Stimulated activated CD4-positive, alpha-beta T cell treated with anti-CD3 and anti-CD28 coated beads, Interleukin-2, amount 100 ng/mL, for 24 hours (primary cell): ENCODE data around the gene RASGRP2.
A peak's percentile ranks its signal among the peaks of the same experiment; 100 is the strongest.

Source experiments
- DNase-seq, 2 donors: peaks; one replicate each; pipeline ENCODE4 v3.0.0-alpha.2; 2020

Gene RASGRP2

GRCh38 chr11:64743591-64744543 lies at the start of gene RASGRP2:
RASGRP2 (minus strand) TSS chr11:64744142; CDS start chr11:64742866, 1,276 bp downstream.
- peak; percentile 82 to 83 for DNase-seq

- DNase-seq = no peak
Measured at GRCh38 chr11:64792482-64792881, 48.5 kb upstream of the RASGRP2 start.

DNA sequence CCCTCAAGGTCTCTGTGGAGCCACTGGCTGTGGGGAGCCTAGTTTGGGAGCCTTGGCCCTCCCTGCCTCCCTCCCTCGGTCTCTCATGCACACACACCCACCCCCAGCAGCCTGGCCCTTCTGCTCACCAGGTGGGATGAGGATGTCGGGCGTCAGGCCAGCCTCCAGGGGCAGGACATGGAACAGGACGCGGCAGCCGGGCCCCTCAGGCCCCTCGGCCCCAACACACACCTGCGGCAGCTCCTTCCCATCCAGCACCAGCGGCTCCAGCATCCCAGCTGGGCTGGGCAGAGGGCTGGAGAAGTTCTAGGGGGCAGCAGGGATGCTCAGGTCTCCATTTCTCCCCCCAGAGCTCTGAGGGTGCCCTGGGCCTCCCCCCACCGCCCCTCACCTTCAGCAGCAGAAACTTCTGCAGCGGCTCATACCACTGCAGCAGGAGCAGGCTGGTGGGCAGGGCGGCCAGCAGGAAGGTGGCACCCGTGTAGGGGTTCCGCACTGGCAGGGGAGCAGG lies 47.9 kb upstream of the RASGRP2 start:
- no peak for DNase-seq

DNA sequence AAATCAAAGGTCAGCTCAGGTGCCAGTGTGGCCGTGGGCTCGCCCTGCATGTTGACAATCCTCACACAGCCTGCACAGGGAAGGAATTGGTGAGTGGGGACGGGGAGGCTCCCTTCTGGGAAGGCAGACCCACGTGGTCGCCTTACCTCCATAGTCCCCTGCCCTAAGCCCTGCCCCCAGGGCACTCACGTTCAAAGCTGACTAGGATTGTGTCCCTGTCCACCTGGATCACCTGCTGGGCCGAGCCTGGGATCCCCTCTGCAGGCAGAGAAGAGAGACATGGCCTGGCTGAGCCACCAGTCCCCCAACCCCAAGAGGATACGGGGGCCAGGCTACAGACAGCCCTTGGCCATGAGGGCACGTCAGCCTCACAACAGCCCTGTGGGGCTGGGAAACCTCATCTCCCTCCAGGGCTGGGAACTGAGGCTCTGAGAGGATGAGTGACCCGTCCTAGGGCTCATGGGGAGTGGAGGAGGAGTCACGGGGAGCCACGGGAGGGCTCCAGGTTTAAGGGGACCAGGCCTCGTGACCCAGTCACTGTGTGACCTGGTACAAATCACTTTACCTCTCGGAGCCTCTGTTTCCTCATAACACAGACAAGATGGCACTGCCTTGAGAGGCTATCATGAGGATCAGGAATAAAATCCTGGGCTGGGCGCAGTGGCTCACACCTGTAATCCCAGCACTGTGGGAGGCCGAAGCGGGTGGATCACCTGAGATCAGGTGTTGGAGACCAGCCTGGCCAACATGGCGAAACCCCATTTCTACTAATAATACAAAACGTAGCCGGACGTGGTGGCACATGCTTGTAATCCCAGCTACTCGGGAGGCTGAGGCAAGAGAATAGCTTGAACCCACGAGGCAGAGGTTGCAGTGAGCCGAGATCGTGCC lies 46.5 kb upstream of the RASGRP2 start:
- DNase-seq = no peak

DNA sequence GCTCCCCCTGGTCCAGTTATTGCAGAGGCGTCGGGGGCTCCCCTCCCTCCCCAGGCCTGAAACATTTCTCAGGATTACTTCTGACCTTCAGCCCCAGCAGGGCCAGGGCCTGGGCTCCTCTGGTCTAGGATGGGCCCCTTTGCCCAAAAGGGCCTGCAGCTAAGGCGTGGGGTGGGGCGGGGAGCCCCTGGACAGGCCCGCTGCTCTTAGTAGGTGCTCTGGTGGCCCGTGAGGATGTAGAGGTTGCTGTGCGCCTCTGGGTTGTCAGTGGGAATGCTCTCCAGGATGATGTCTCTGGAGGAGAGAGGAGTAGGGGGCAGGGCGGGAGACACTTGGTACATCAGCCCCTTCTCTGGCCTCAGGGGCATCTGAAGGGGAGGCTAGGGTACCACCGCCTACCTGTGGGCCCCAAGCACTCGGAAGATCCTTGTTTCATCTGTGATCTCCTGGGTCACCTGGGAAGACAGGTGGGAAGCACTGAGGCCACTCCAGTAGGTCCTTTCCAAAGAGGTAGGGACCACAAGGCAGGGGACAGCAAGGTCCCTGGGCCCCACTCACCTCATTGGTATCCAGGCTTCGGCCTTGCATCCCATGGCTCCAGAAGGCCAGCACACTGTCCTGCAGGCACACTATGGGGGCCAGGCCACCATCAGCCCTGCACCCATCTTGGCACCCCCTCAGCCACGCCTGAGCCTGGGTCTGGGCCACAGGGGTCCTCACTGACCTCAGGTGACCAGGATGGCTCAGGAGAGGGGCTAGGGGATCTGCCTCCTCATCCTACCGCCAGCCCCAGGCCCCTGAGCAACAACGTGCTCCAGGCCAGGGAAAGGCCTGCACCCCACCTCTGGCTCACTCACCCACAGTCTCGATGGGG lies 45.6 kb upstream of the RASGRP2 start:
- no peak for DNase-seq

DNA sequence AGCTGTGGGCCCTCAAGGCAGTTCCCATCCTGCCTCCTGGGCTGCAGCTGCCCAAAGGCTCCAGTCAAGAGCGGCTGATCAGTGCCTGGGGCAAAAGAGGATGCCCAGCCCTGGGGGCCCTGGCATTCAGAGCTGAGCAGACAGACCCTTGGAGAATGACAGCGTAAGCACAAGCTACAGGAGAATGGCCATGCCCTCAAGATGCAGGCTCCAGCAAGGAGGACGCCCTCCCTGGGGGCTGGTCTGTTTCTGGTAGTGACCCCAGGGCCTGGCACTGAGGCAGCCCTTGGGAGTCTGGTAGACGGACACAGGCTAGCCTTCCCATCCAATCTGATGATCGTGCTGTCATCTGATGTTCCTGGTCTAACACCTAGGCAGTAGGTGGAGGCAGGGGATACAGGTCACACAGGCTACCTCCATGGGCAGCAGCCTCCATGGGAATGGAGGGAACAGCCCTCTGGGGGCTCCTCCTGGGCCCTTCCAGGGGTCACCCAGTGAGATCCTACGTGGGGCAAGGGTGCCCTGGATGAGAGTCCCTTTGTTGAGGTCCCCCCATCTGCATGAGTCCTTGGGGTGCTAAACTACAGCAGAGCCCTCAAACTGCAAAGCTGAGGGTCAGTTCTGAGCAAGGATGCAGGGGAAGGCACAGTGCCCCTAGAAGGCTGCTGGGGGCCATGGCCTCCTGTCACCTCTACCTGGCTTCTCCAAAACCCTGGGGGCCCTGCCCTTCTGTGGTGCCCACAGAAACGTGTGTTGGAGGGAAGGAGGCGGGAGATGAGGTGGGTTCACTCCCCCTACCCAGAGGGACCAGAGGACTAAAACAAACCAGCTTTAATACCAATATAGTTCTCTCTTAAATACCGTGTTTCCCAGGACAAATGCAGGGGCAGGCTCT lies 44.6 kb upstream of the RASGRP2 start:
- DNase-seq = no peak

DNA sequence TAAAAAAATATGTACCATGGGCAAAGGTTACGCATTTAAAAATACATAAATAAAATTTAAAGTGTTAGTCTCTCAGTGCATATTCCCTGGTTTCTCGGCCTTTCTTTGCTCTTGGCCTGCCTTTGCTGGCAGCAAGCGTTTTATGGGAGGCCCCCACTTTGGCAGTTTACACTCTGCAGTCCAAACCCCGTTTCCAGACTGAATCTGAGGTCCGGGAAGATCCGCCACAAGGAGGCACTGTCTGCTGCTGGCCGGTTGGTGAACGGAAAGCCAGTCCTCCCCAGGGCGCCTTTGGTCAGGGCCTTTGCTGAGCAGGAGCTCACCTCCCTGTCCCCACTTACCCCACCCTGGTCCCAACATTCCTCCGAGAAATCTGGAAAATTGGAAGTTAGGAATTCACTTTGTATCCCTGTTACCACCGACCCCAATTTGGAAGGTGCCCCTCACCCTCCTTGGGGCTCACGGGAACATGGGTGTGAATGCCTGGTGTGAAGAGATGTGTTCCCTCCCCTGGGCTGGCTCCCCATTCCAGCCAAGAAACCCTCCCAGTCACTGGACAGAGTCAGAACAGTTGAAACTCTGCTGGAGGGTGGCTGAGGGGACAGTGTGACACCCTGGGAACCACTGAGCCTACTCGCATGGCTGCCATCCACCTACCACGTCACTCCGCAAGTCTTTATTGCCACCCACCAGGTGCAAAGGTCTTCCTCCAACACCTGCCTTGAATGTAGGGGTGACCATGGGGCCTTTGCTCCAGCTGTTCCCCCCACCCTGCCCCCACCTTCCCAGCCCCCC lies 43.8 kb upstream of the RASGRP2 start:
- DNase-seq = peak; percentile 67 to 68

DNA sequence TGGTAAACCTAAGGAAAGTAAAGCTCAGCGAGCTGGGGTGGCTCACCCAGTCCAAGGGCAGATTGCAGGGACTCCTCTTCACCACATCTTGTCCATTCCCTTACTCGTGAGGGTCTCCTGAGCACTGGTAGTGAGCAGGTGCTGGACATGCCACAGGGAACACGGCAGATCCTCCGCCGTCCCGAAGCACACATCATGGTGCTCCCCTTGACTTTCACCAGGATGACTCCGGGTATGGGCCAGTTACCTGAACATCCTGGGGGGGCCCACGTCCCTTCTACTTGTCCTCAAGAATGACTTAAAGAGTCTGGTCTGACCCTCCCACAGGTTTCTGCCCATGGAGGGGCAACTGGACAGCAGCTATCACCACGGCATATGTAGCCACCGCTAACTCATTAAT lies 42.4 kb upstream of the RASGRP2 start:
- no peak for DNase-seq

GRCh38 chr11:64784813-64785581 lies 41.1 kb upstream of the RASGRP2 start:
- no peak for DNase-seq

DNA sequence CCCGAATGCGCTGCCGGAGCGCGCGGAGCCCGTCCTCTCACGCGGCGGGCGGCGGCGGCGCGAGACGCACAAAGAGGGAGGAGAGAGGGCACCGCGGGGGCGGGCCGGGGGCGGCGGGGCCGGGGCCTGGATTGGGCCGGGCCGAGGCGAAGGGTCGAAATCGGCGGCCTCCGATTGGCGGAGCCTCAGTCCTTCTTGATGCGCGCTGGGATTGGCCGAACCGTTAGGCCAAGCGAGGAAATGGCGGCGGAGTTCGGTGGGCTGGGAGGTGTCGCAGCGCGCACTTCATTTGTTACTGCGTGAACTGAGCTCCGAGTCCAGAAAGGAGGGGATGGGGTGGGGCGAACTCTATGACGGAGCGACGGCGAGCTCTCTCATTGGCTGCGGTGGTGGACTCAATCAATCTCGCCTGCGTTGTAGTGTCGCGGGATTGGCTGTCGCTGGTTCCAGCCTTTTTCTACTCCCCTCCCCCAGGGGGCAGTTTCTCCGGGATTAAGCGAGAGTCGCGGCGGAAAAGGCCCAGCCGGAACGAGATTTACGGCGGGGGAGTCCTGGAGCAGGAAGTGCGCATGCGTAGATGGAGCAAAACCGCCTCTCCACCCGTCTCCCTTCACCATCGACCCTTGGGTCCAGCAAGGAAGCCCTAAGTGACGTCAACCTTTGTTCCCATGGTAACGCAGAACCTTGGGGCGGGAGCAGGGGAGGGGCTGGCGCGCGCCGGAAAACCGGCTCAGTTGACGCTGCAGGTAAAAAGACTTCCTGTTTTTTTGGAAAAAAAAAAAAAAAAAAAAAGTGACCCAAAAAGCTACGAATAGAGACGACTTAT lies 34.7 kb upstream of the RASGRP2 start, which contains the start of gene SF1:
Gene SF1 (minus strand): TSS at position 70 of the 826 bp plus-strand sequence. CDS start 150 bp downstream, outside the sequence.
- peak; percentile 97 to 98 for DNase-seq

DNA sequence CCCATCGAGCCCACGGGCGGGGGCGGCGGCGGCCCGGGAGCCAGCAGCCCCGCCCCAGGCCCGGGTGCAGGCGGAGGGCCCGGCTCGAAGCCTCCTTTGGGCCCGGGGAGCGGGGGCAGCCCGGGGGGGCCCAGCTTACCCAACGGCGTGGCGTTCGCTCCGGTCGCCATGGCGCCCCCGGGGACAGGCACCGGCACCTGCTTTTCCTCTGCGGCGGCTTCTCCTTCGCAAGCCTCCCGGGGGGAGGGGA lies 34.2 kb upstream of the RASGRP2 start:
- no peak for DNase-seq

DNA sequence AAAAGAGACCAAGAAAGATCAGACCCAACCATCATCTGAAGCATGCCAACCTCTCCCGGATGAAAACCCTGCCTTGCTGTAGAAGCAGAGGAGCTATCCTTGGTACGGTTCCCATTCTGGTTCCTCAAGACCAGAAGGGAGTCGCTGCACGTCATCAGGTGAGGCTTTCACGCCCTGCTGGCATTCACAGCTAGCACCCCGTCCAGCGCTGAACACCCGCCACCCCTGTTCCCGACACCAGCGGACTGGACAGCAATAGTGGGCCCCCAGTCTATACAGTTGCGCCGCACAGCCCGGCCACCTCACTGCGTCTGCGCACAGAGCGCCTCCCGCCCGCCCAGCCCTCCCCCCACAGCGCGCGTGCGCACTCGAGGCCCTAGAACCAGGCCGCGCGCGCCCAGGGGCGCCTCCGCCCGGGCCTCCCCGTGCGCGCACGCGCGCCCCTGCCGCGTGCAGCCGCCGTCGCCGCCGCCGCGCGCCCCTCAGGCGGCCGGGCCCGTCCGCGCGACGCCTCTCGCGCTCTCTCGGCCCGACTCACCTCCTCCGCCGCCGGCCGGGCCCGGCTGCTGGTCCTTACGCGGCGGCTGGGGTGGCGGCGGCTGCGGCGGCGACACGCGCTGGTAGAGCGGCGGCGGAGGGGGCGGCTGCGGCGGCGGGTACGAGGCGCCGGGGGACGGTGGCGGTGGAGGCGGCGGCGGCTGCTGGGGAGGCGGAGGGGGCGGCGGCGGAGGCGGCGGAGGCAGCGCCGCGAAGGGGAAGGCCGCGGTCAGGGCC lies 33.7 kb upstream of the RASGRP2 start:
- DNase-seq = peak; percentile 82

GRCh38 chr11:64776875-64777274 lies 32.9 kb upstream of the RASGRP2 start:
- DNase-seq = no peak

DNA sequence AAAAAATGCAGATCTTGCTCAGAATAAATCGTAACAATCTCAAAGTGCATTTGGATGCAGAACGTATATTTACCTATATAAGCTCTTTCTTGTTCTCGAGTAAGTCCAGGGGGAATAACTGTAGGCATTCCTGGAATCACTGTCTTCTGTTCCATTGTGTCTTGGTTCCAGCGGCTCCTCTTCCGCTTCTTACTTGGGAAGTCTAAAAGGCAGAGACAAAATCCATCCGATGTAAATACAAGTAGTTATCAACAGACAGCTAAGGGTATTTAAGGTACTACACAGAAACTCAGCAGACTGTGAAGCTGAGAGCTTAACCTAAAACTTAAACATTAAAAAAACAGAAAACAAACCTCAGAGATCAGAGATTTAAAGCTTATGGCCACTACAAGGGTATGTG lies 32.5 kb upstream of the RASGRP2 start:
- DNase-seq = no peak

GRCh38 chr11:64774144-64774543 lies 30.2 kb upstream of the RASGRP2 start:
- no peak for DNase-seq

- no peak for DNase-seq
Measured at GRCh38 chr11:64772303-64773018, 28.5 kb upstream of the RASGRP2 start.

DNA sequence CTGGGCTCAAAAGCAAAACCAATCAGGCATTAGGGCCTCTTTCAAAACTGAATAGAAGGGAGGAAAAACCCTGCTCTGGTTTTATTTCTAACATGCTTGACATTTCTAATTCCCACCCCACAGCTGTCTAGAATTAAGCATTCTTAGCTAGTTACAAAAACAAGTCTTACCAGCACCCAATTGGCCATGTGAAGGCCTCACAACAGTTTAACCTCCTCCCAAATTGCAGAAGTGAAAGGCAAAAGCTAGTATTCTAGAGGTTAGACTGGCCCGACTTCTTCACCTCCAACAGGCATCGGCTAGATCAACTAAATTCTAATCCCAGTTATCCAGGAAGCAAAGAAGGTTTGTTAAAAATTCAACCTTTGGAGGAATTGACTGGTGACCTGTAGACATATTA lies 27.9 kb upstream of the RASGRP2 start:
- no peak for DNase-seq
